Activated CD4-positive, alpha-beta T cell treated with anti-CD3 and anti-CD28 coated beads for 36 hours (primary cell): Measurements from ENCODE around the gene SNX17. TPM values are rescaled to one million over a fixed set of nuclear protein-coding genes. Genes with fewer than 3 reads are reported as not detected.
"Not testable (repeated sequence)": the region's sequence is repeated elsewhere in the genome, so short reads cannot be mapped to it uniquely, and the experiment has no call there.

Experiments
- ATAC-seq: fragments of 200-7000 bp; cut with Tn5 transposase; one replicate; pipeline ENCODE4 v1.10.0; 2021; ENCODE audit warnings: mild to moderate bottlenecking, moderate library complexity
- CTCF ChIA-PET: fragments of 350-600 bp; sonication (Branson Sonifier 250); formaldehyde crosslinking; loops from one replicate; lab custom pipeline; 2021; ENCODE audit warnings: antibody characterized with exemption; lab: Charles Lee
- POLR2A ChIA-PET: fragments of 350-600 bp; sonication (Branson Sonifier 250); formaldehyde crosslinking; loops from one replicate; lab custom pipeline; 2021; ENCODE audit warnings: antibody characterized with exemption, inconsistent platforms; lab: Charles Lee
- DNase-seq: peaks from one replicate; pipeline ENCODE4 v3.0.0-alpha.2; 2020
- H3K27ac Mint-ChIP-seq: one replicate; pipeline ENCODE4 v1.8.0; 2021; ENCODE audit warnings: mixed read lengths
- H3K27me3 Mint-ChIP-seq: one replicate; pipeline ENCODE4 v1.8.0; 2021; ENCODE audit warnings: mixed read lengths
- H3K36me3 Mint-ChIP-seq: one replicate; pipeline ENCODE4 v1.8.0; 2021; ENCODE audit warnings: low read depth, mixed read lengths
- H3K4me1 Mint-ChIP-seq: one replicate; pipeline ENCODE4 v1.8.0; 2021; ENCODE audit warnings: mixed read lengths
- H3K4me3 Mint-ChIP-seq: one replicate; pipeline ENCODE4 v1.8.0; 2021; ENCODE audit warnings: mild to moderate bottlenecking, moderate library complexity, mixed read lengths
- H3K9me3 Mint-ChIP-seq: one replicate; pipeline ENCODE4 v1.8.0; 2021; ENCODE audit warnings: low read depth, mixed read lengths
- intact Hi-C, 2 experiments: fragments of 100-400 bp; cut with DNase I in 1 of 2; cut with micrococcal nuclease in 1 of 2; formaldehyde crosslinking; loops; one replicate each; pipeline versions ENCODE4 v1.14.2 to v1.15.1; 2022 to 2024; cut with DNase I, micrococcal nuclease
- total RNA-seq, 2 experiments: library from RNA; stranded (reverse); gene quantifications; one replicate each; pipeline ENCODE4 v1.2.3, GENCODE V29; 2021

The SNX17 gene
- total RNA-seq, 2 experiments from 2014 or later: 63.9 to 82.1 TPM

GRCh38 chr2:27350106-27350693 is 20.2 kb upstream of the SNX17 start:
- intact Hi-C loops: no loop called here
- ChIA-PET CTCF (interaction anchor here (0.6 to 1.1 kb wide), 3 partner anchors 27 to 288 kb away, joined by 3 read pairs; partner anchors contain the start of gene MPV17), POLR2A (no interaction called here)
- ATAC-seq (no peak), DNase-seq (no peak)
- no peaks in the 10 kb centered on the region for H3K27me3 Mint-ChIP-seq
- peaks cover 40% of the 10 kb centered on the region for H3K4me1 Mint-ChIP-seq
- no peak overlapping the region for H3K27ac Mint-ChIP-seq
- peaks cover 16% of the 10 kb centered on the region for H3K36me3 Mint-ChIP-seq
- no peaks in the 10 kb centered on the region for H3K9me3 Mint-ChIP-seq
- H3K4me3 Mint-ChIP-seq: no peak overlapping the region

GRCh38 chr2:27351802-27352598 is 18.4 kb upstream of the SNX17 start:
- POLR2A ChIA-PET: interaction anchor here (1.0 kb wide), 1 partner anchor 28 kb away, joined by 3 read pairs; no protein-coding TSS in a partner anchor

GRCh38 chr2:27353386-27353761 is 17.0 kb upstream of the SNX17 start:
- H3K27me3 Mint-ChIP-seq, H3K4me3 Mint-ChIP-seq, H3K27ac Mint-ChIP-seq, POLR2A ChIA-PET, H3K9me3 Mint-ChIP-seq, DNase-seq, ATAC-seq, intact Hi-C loops: not testable (repeated sequence)
- CTCF ChIA-PET: interaction anchor here (0.6 to 1.1 kb wide), 3 partner anchors 20 to 330 kb away, joined by 3 to 4 read pairs (median 3); partner anchors contain the start of gene ABHD1
- Mint-ChIP-seq H3K4me1 (peaks cover 50% of the 10 kb centered on the region), H3K36me3 (peaks cover 25% of the 10 kb centered on the region)

More at GRCh38 chr2:27351802-27352598, 18.4 kb upstream of the SNX17 start:
- no peaks in the 10 kb centered on the region for H3K9me3 Mint-ChIP-seq
- peak overlapping the region; percentile 51 for H3K27ac Mint-ChIP-seq
- H3K4me3 Mint-ChIP-seq: peak overlapping the region; percentile 13
- ATAC-seq (peak; percentile 24), DNase-seq (peak; percentile 19)
- CTCF ChIA-PET: interaction anchor here (0.6 to 1.2 kb wide), 10 partner anchors 12 to 301 kb away, joined by 3 to 4 read pairs (median 3); no protein-coding TSS in a partner anchor
- intact Hi-C loops: no loop called here
- peaks cover 44% of the 10 kb centered on the region for H3K4me1 Mint-ChIP-seq
- H3K36me3 Mint-ChIP-seq: peaks cover 20% of the 10 kb centered on the region
- no peaks in the 10 kb centered on the region for H3K27me3 Mint-ChIP-seq

- DNase-seq (no peak), ATAC-seq (no peak)
- peaks cover 53% of the 10 kb centered on the region for H3K4me1 Mint-ChIP-seq
- POLR2A ChIA-PET: no interaction called here
- H3K27me3 Mint-ChIP-seq: no peaks in the 10 kb centered on the region
- no peaks in the 10 kb centered on the region for H3K9me3 Mint-ChIP-seq
- peaks cover 26% of the 10 kb centered on the region for H3K36me3 Mint-ChIP-seq
- H3K4me3 Mint-ChIP-seq: peak overlapping the region; percentile 28
- CTCF ChIA-PET: interaction anchor here (0.6 to 1.1 kb wide), 6 partner anchors 16 to 330 kb away, joined by 3 to 4 read pairs (median 4); partner anchors contain the start of genes ABHD1 and MPV17
- H3K27ac Mint-ChIP-seq: peak overlapping the region; percentile 31
- intact Hi-C loops: no loop called here
Measured at GRCh38 chr2:27353762-27354596, 16.4 kb upstream of the SNX17 start.

GRCh38 chr2:27354597-27354927 is 15.9 kb upstream of the SNX17 start:
- no peak for ATAC-seq
- H3K27ac Mint-ChIP-seq: no peak overlapping the region
- H3K4me3 Mint-ChIP-seq: peak overlapping the region; percentile 28
- peaks cover 24% of the 10 kb centered on the region for H3K36me3 Mint-ChIP-seq
- ChIA-PET POLR2A (no interaction called here), CTCF (interaction anchor here (0.7 to 1.1 kb wide), 4 partner anchors 15 to 231 kb away, joined by 3 to 4 read pairs (median 4); partner anchors contain the start of genes ABHD1 and MPV17)
- no peaks in the 10 kb centered on the region for H3K9me3 Mint-ChIP-seq
- peaks cover 51% of the 10 kb centered on the region for H3K4me1 Mint-ChIP-seq
- DNase-seq: no peak
- intact Hi-C loops: no loop called here
- H3K27me3 Mint-ChIP-seq: no peaks in the 10 kb centered on the region

- Mint-ChIP-seq H3K4me3 (peak overlapping the region; percentile 98), H3K36me3 (peaks cover 21% of the 10 kb centered on the region), H3K27ac (peak overlapping the region; percentile 100), H3K4me1 (peaks cover 51% of the 10 kb centered on the region), H3K27me3 (no peaks in the 10 kb centered on the region), H3K9me3 (no peaks in the 10 kb centered on the region)
- intact Hi-C loops: loop anchor here (1.0 to 5.0 kb wide), 20 partner anchors 14 to 1035 kb away; partner anchors contain the start of genes ATRAID (in 2 of the 2), EIF2B4 (in 2 of the 2), IFT172 (in 2 of the 2) and MPV17 (in 2 of the 2)
- no peak for DNase-seq
- ChIA-PET CTCF (interaction anchor here (1.0 to 1.5 kb wide), 2 partner anchors 13 to 76 kb away, joined by 4 to 5 read pairs; no protein-coding TSS in a partner anchor), POLR2A (interaction anchor here (1.4 to 2.0 kb wide), 3 partner anchors 13 to 273 kb away, joined by 3 to 10 read pairs (median 5); partner anchors contain the start of genes CCDC121 and GPN1)
- peak; percentile 28 for ATAC-seq
Measured at GRCh38 chr2:27356056-27356381, 14.4 kb upstream of the SNX17 start.

- peak; percentile 96 for DNase-seq
Measured at GRCh38 chr2:27356382-27357181, 13.8 kb upstream of the SNX17 start, which contains the start of gene GTF3C2. TSS of gene GTF3C2 (minus strand) at chr2:27356764. CDS start at chr2:27343554, 13,210 bp downstream.

GRCh38 chr2:27362678-27363420 is 7.6 kb upstream of the SNX17 start:
- Mint-ChIP-seq H3K27ac (no peak overlapping the region), H3K4me3 (no peak overlapping the region), H3K27me3 (no peaks in the 10 kb centered on the region), H3K9me3 (no peaks in the 10 kb centered on the region), H3K36me3 (peaks cover 35% of the 10 kb centered on the region), H3K4me1 (peaks cover 32% of the 10 kb centered on the region)
- DNase-seq: no peak
- ChIA-PET POLR2A (interaction anchor here (0.6 kb wide), 1 partner anchor 23 kb away, joined by 5 read pairs; no protein-coding TSS in a partner anchor), CTCF (no interaction called here)
- no peak for ATAC-seq
- intact Hi-C loops: no loop called here

More at GRCh38 chr2:27356382-27357181, 13.8 kb upstream of the SNX17 start, which contains the start of gene GTF3C2:
- POLR2A ChIA-PET: interaction anchor here (1.4 to 2.0 kb wide), 3 partner anchors 13 to 272 kb away, joined by 3 to 10 read pairs (median 5); partner anchors contain the start of genes CCDC121 and GPN1
- ATAC-seq: peak; percentile 82
- CTCF ChIA-PET: interaction anchor here (0.7 to 1.5 kb wide), 6 partner anchors 11 to 306 kb away, joined by 3 to 5 read pairs (median 4); no protein-coding TSS in a partner anchor
- peak within 1 kb of the TSS; percentile 100 for H3K27ac Mint-ChIP-seq
- intact Hi-C loops: loop anchor here (1.0 to 5.0 kb wide), 20 partner anchors 14 to 1034 kb away; partner anchors contain the start of genes ATRAID (in 2 of the 2), EIF2B4 (in 2 of the 2), IFT172 (in 2 of the 2) and MPV17 (in 2 of the 2)
- H3K27me3 Mint-ChIP-seq: no peaks in the 10 kb centered on the region
- no peaks in the 10 kb centered on the region for H3K9me3 Mint-ChIP-seq
- peak within 1 kb of the TSS; percentile 98 for H3K4me3 Mint-ChIP-seq
- peaks cover 50% of the 10 kb centered on the region for H3K4me1 Mint-ChIP-seq
- H3K36me3 Mint-ChIP-seq: peaks cover 19% of the 10 kb centered on the region

- Mint-ChIP-seq H3K4me1 (peaks cover 28% of the 10 kb centered on the region), H3K36me3 (peaks cover 33% of the 10 kb centered on the region), H3K27ac (peak overlapping the region; percentile 5), H3K4me3 (no peak overlapping the region), H3K27me3 (no peaks in the 10 kb centered on the region), H3K9me3 (no peaks in the 10 kb centered on the region)
- CTCF ChIA-PET: no interaction called here
- DNase-seq (no peak), ATAC-seq (peak; percentile 34)
- POLR2A ChIA-PET: interaction anchor here (0.6 kb wide), 1 partner anchor 166 kb away, joined by 3 read pairs; no protein-coding TSS in a partner anchor
- intact Hi-C loops: no loop called here
Measured at GRCh38 chr2:27363933-27364332, 6.5 kb upstream of the SNX17 start.
